ENCODE measurements around the gene RAD51B. TPM values are rescaled to one million over a fixed set of nuclear protein-coding genes. Genes with fewer than 3 reads are reported as not detected.
A peak's percentile ranks its signal among the peaks of the same experiment; 100 is the strongest.

RAD51B gene
- total and polyA plus RNA-seq, 2 experiments from 2014 or later, result 10.1 to 18.0 TPM

GRCh38 chr14:68719634-68720384, 900.2 kb downstream of the RAD51B start:
- DNase-seq (ENCODE audit: low spot score), result no peak
- Histone ChIP-seq H3K9me3 (ENCODE audit: low read depth) (no peaks in the 10 kb centered on the region), H3K4me1 (ENCODE audit: insufficient read depth) (peaks cover 8% of the 10 kb centered on the region), H3K79me2 (no peaks in the 10 kb centered on the region), H3K36me3 (replicated peaks; ENCODE audit: insufficient read depth, low read depth) (no peaks in the 10 kb centered on the region), H4K20me1 (ENCODE audit: insufficient read depth, poor library complexity, severe bottlenecking) (no peaks in the 10 kb centered on the region), H3K4me2 (no peak overlapping the region), H3K27me3 (no peaks in the 10 kb centered on the region), H2AFZ (no peak overlapping the region), H3K27ac (no peak overlapping the region), H3K9me2 (replicated peaks; ENCODE audit: insufficient read depth) (no peaks in the 10 kb centered on the region), H3K4me3 (no peak overlapping the region)
- WGBS (ENCODE audit: low lambda C conversion rate, missing lambda C conversion rate), result 97% methylated on average over 5 of the region's 5 CpGs
- TF ChIP-seq EZH2 (IDR thresholded peaks at IDR 0.05; ENCODE audit: borderline replicate concordance), result no peak
- no peak for TF ChIP-seq CTCF (IDR thresholded peaks at IDR 0.05; ENCODE audit: poor library complexity)
- no peak for TF ChIP-seq EZH2phosphoT487 (IDR thresholded peaks at IDR 0.05; ENCODE audit: low read depth, severe bottlenecking, unreplicated experiment)

GRCh38 chr14:68722186-68722585, 902.6 kb downstream of the RAD51B start:
- TF ChIP-seq CTCF (IDR thresholded peaks at IDR 0.05; ENCODE audit: poor library complexity) (no peak), EZH2 (IDR thresholded peaks at IDR 0.05; ENCODE audit: borderline replicate concordance) (no peak), EZH2phosphoT487 (IDR thresholded peaks at IDR 0.05; ENCODE audit: low read depth, severe bottlenecking, unreplicated experiment) (no peak)
- Histone ChIP-seq H2AFZ (no peak overlapping the region), H3K27ac (no peak overlapping the region), H3K36me3 (replicated peaks; ENCODE audit: insufficient read depth, low read depth) (no peaks in the 10 kb centered on the region), H4K20me1 (ENCODE audit: insufficient read depth, poor library complexity, severe bottlenecking) (no peaks in the 10 kb centered on the region), H3K79me2 (no peaks in the 10 kb centered on the region), H3K9me2 (replicated peaks; ENCODE audit: insufficient read depth) (no peaks in the 10 kb centered on the region), H3K4me2 (no peak overlapping the region), H3K4me3 (no peak overlapping the region), H3K27me3 (no peaks in the 10 kb centered on the region), H3K4me1 (ENCODE audit: insufficient read depth) (peaks cover 8% of the 10 kb centered on the region), H3K9me3 (ENCODE audit: low read depth) (no peaks in the 10 kb centered on the region)
- WGBS (ENCODE audit: low lambda C conversion rate, missing lambda C conversion rate), result 68% methylated on average over 2 of the region's 2 CpGs
- DNase-seq (ENCODE audit: low spot score), result no peak

GRCh38 chr14:68722968-68723566, 903.5 kb downstream of the RAD51B start:
- Histone ChIP-seq H3K79me2 (no peaks in the 10 kb centered on the region), H3K9me3 (ENCODE audit: low read depth) (no peaks in the 10 kb centered on the region), H3K4me1 (ENCODE audit: insufficient read depth) (peaks cover 11% of the 10 kb centered on the region), H2AFZ (no peak overlapping the region), H3K27me3 (no peaks in the 10 kb centered on the region), H3K4me2 (peak overlapping the region; percentile 23), H3K4me3 (no peak overlapping the region), H3K27ac (peak overlapping the region; percentile 38), H3K36me3 (replicated peaks; ENCODE audit: insufficient read depth, low read depth) (no peaks in the 10 kb centered on the region), H4K20me1 (ENCODE audit: insufficient read depth, poor library complexity, severe bottlenecking) (no peaks in the 10 kb centered on the region), H3K9me2 (replicated peaks; ENCODE audit: insufficient read depth) (no peaks in the 10 kb centered on the region)
- no peak for TF ChIP-seq EZH2 (IDR thresholded peaks at IDR 0.05; ENCODE audit: borderline replicate concordance)
- TF ChIP-seq EZH2phosphoT487 (IDR thresholded peaks at IDR 0.05; ENCODE audit: low read depth, severe bottlenecking, unreplicated experiment), result no peak
- no peak for TF ChIP-seq CTCF (IDR thresholded peaks at IDR 0.05; ENCODE audit: poor library complexity)
- WGBS (ENCODE audit: low lambda C conversion rate, missing lambda C conversion rate), result 56% methylated on average over 5 of the region's 5 CpGs
- no peak for DNase-seq (ENCODE audit: low spot score)

All from hepatocyte (in vitro differentiated cells).